Thymus (tissue), 11 donors: ENCODE results near the gene MEI1. TPM values are rescaled to one million over a fixed set of nuclear protein-coding genes. Genes with fewer than 3 reads are reported as not detected.

ENCODE experiments used
- DNase-seq, 9 donors: peaks; one replicate each; pipeline ENCODE4 v3.0.0-alpha.2; 2013; ENCODE audit warnings: low spot score in 9 of 9, low read depth in 6 of 9, missing footprints in 1 of 9
- H3K27ac ChIP-seq, 2 donors: one replicate each; pipeline ENCODE4 v1.5.1; 2013; ENCODE audit warnings: control low read depth in 1 of 2, low read depth in 1 of 2, low read length in 1 of 2, mild to moderate bottlenecking in 1 of 2, moderate library complexity in 1 of 2
- H3K27me3 ChIP-seq, 2 donors: one replicate each; pipeline ENCODE4 v1.5.1; 2013; ENCODE audit warnings: low read length in 1 of 2; ENCODE audit not compliant: control insufficient read depth in 2 of 2, insufficient read depth in 1 of 2
- H3K36me3 ChIP-seq, 2 donors: one replicate each; pipeline ENCODE4 v1.5.1; 2013; ENCODE audit warnings: low read length in 1 of 2, mild to moderate bottlenecking in 1 of 2, moderate library complexity in 1 of 2; ENCODE audit not compliant: control insufficient read depth in 2 of 2, insufficient read depth in 2 of 2
- H3K4me1 ChIP-seq, 2 donors: one replicate each; pipeline ENCODE4 v1.5.1; 2013; ENCODE audit warnings: low read length in 2 of 2; ENCODE audit not compliant: control insufficient read depth in 2 of 2, insufficient read depth in 2 of 2
- H3K4me3 ChIP-seq, 2 donors: one replicate each; pipeline ENCODE4 v1.5.1; 2013; ENCODE audit warnings: low read length in 2 of 2, control low read depth in 1 of 2, mild to moderate bottlenecking in 1 of 2
- H3K9me3 ChIP-seq, 2 donors: one replicate each; pipeline ENCODE4 v1.5.1; 2013; ENCODE audit warnings: low read length in 1 of 2, mild to moderate bottlenecking in 1 of 2; ENCODE audit not compliant: control insufficient read depth in 2 of 2, insufficient read depth in 1 of 2
- WGBS: extraction: QIAGEN DNeasy Blood & Tissue Kit; methylation state at CpG from one replicate; pipeline ENCODE4 v1.1.7; 2013; 5-methylcytosine and 5-hydroxymethylcytosine counted together
- polyA plus RNA-seq: library from polyadenylated mRNA; stranded (reverse); fragments of 200-250 nt; gene quantifications from one replicate; pipeline ENCODE4 v1.2.3, GENCODE V29; 2013
- total RNA-seq: library from RNA; stranded (reverse); fragments of 120-200 nt; gene quantifications from one replicate; pipeline ENCODE4 v1.2.4, GENCODE V29; 2013
- donor health status: healthy.

The MEI1 gene
- total and polyA plus RNA-seq, 2 donors, result 9.2 to 14.7 TPM

DNA sequence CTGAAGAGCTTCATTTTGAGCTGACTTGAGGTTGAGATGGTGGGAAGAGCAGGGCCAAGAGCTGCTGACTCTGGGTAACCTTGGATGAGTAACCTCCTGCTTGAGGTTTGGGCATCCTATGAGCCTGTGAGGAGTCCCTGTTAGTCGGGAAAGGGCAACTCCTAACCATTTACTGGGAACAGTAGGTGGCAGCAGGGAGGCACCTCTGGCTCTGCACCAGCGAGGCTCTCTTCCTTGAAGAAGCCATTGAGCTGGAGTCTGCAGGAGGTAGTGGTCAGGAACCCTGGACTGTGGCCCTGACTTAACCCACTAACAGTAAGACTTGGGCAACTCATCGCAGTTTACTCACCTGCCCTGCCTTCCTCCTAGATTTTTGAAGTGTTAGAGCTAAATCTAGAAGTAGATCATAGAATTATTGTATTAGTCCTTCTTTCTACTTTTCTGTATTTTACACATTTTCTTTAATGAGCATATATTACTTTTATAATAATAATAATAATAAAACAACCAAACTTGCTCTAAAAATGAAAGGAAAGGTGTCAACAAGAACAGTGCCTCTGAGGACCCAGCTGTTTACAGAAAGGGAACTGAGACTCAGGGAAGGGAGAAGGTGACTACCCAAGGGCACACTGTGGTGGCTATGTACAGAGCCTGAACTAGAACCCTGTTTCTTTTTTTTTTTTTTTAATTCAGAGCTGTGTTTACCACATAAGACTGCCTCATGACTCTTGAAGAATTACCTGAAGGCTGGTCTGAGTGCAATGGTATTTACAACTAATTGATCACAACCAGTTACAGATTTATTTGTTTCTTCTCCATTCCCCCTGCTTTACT, 47.5 kb downstream of the MEI1 start:
- WGBS, result 4% methylated on average over 3 of the region's 3 CpGs

DNA sequence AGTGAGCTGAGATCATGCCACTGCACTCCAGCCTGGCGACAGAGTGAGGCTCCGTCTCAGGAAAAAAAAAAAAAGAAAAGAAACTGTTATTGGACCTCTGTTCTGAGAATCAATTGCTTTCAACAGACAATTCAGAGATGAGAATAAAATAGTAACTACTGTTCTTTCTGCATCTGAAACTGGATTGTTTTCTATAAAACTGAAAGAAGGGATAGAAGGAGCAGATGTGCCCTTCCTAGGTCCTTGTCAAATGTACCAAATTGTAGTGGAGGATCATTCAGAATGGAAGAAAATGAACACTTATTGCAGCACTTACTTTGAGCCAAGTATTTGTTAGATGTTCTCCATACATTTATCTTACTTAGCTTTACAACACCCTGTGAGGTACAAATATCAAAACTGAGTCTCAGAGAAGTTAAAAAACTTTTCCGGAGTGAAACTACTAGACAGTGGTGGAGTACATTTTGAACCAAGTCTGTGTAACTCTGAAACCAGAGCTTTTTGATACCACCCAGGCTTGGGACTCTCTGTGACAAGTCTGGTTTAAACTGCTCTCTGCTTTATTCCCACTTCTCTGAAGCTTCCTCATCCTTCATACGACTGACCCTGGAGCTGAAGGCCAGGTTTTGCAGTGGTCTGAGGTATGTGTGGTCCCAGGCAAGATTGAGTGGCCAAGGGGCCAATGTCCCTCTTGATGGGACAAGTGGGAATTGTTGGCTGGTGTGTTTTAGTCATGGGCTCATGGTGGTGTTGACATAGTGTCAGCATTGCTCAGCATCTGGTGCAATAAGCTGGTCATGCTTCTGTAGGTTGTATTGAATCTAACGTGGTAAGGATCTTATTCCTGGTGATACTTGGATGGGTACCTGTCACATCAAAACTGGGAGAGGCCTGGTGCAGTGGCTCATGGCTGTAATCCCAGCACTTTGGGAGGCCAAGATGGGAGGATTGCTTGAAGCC, 53.0 kb downstream of the MEI1 start:
- H3K36me3 ChIP-seq, result no peaks in the 10 kb centered on the region
- 96% methylated on average over 5 of the region's 5 CpGs for WGBS
- no peaks in the 10 kb centered on the region for H3K9me3 ChIP-seq
- no peaks in the 10 kb centered on the region for H3K4me1 ChIP-seq
- H3K27me3 ChIP-seq, result peaks cover 0 to 4% of the 10 kb centered on the region in 2 donors
- DNase-seq, result no peak
- H3K27ac ChIP-seq, result no peak overlapping the region
- no peak overlapping the region for H3K4me3 ChIP-seq

More for the DNA sequence above, 47.5 kb downstream of the MEI1 start:
- DNase-seq, result peak in 8 of 9 donors; percentile 13 to 62 (median 36)
- Histone ChIP-seq H3K27ac (no peak overlapping the region), H3K4me1 (no peaks in the 10 kb centered on the region), H3K27me3 (peaks cover 0 to 11% of the 10 kb centered on the region in 2 donors), H3K9me3 (no peaks in the 10 kb centered on the region), H3K4me3 (no peak overlapping the region), H3K36me3 (no peaks in the 10 kb centered on the region)

DNA sequence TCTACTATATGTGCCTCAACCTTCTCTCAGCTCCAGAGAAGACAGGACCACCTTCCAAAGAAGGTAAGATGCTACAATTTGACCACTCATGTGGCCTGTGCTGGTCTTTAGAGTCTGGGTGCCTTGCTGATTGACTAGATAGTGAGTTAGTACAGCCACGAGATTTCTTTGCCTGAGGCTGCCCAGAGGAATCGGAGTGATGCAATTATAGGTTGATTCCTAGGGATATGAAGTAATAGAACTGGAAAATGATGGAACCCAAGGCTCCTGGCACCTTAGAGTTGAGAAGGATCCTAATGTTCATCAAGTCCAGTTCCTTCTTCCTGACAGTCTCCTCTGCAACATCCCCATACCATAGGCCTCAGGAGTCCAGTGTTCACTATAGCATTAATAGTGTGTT, 54.7 kb downstream of the MEI1 start:
- Histone ChIP-seq H3K4me3 (no peak overlapping the region), H3K27ac (no peak overlapping the region), H3K27me3 (peaks cover 0 to 4% of the 10 kb centered on the region in 2 donors), H3K4me1 (no peaks in the 10 kb centered on the region), H3K36me3 (no peaks in the 10 kb centered on the region), H3K9me3 (no peaks in the 10 kb centered on the region)
- 49% methylated on average over 2 of the region's 2 CpGs for WGBS
- DNase-seq, result no peak

DNA sequence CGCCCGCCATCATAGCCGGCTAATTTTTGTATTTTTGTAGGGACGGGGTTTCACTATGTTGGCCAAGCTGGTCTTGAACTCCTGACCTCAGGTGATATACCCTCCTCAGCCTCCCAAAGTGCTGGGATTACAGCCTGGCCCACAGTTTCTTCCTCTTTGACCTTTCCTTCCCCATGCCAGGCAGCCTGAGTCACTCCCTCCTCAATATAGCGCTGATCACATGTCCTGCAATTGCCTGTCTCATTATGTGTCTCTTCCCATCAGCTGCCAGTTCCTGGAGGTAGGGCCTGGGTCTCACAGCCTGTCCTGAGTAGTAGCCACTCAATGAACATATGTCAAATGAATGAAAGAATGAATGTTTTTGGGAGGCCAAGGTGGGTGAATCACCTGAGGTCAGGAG, 58.2 kb downstream of the MEI1 start:
- H3K27ac ChIP-seq, result no peak overlapping the region
- no peaks in the 10 kb centered on the region for H3K4me1 ChIP-seq
- DNase-seq, result no peak
- H3K4me3 ChIP-seq, result no peak overlapping the region
- H3K9me3 ChIP-seq, result no peaks in the 10 kb centered on the region
- H3K36me3 ChIP-seq, result no peaks in the 10 kb centered on the region
- 98% methylated on average over 5 of the region's 5 CpGs for WGBS
- no peaks in the 10 kb centered on the region for H3K27me3 ChIP-seq

DNA sequence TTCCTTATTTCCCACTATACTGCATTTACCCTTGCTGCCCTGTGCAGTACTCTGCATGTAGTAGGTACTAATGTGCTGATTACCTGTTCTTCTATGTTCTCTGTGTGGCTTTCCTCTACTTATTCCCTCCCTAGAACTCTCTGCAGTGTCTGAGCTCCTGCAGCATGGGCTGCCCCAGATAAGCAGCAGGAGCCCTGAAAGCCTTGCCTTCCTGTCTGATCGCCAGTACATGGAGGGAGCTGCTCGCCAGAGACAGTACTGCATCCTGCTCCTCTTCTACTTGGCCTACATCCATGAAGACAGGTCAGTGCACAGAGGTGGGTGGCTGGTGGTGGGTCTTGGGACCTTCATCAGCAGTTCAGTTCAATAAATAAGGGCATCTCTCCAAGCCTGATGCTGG, 58.9 kb downstream of the MEI1 start:
- no peak overlapping the region for H3K27ac ChIP-seq
- no peaks in the 10 kb centered on the region for H3K4me1 ChIP-seq
- no peaks in the 10 kb centered on the region for H3K9me3 ChIP-seq
- 89% methylated on average over 2 of the region's 2 CpGs for WGBS
- H3K36me3 ChIP-seq, result no peaks in the 10 kb centered on the region
- H3K27me3 ChIP-seq, result no peaks in the 10 kb centered on the region
- no peak overlapping the region for H3K4me3 ChIP-seq
- DNase-seq, result no peak

DNA sequence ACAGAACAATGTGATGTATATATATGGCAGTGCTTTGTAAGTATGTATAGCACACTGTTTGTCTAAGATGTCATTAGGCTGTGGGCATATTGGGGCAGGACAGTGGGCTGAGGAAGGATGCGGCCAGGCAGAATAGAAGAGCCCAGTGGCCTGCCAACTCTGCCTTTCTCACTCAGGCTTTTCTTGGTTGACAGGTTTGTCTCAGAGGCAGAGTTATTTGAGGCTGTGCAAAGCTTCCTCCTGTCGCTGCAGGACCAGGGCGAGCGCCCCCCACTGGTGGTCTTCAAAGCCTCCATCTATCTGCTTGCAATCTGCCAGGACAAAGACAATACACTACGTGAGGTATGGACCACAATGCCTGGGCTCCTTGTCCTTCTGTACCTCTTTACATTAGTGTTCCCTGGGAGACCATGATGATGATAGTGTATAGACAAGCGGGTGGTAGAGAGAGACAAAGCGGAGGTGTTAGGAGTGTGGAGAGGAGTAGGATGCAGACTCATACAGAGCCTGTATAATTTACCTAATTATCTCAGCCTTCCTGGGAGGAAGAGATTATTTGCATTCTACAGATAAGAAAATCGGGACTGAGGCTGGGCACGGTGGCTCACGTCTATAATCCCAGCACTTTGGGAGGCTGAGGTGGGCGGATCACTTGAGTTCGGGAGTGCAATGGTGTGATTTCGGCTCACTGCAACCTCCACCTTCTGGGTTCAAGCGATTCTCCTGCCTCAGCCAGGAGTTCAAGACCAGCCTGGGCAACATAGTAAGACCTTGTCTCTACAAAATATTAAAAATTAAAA, 63.9 kb downstream of the MEI1 start:
- Histone ChIP-seq H3K36me3 (no peaks in the 10 kb centered on the region), H3K4me3 (no peak overlapping the region), H3K9me3 (no peaks in the 10 kb centered on the region), H3K27ac (no peak overlapping the region), H3K4me1 (no peaks in the 10 kb centered on the region), H3K27me3 (no peaks in the 10 kb centered on the region)
- 87% methylated on average over 14 of the region's 14 CpGs for WGBS
- peak in 3 of 9 donors; percentile 8 to 36 (median 30) for DNase-seq

DNA sequence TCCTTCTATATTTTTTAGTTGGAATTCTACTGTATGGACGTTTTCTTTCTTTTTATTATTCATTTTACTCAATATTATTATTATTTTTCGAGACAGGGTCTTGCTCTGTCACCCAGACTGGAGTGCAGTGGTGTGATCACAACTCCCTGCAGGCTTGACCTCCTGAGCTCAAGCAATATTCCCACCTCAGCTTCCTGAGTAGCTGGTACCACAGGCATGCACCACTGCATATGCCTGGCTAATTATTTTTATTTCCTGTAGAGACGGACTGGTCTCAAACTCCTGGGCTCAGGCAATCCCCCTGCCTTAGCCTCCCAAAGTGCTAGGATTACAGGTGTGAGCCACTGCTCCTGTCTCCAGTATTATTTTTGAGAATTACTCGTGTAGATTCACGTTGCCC, 67.2 kb downstream of the MEI1 start:
- Histone ChIP-seq H3K4me3 (no peak overlapping the region), H3K27ac (no peak overlapping the region), H3K9me3 (no peaks in the 10 kb centered on the region), H3K27me3 (no peaks in the 10 kb centered on the region), H3K36me3 (no peaks in the 10 kb centered on the region), H3K4me1 (no peaks in the 10 kb centered on the region)
- 87% methylated on average over 5 of the region's 5 CpGs for WGBS
- no peak for DNase-seq

DNA sequence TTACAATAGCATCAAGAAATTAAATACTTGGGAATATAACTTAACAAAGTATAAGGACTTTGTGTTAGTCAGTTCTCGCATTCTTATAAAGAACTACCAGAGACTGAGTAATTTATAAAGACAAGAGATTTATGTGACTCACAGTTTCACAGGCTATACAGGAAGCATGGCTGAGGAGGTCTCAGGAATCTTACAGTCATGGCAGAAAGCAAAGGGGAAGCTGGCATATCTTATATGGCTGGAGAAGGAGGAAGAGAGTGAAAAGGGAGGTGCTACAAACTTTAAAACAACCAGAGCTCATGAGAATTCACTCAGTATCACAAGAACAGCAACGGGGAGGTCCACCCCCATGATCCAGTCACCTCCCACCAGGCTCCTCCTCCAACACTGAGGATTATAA, 69.1 kb downstream of the MEI1 start:
- Histone ChIP-seq H3K27me3 (no peaks in the 10 kb centered on the region), H3K36me3 (no peaks in the 10 kb centered on the region), H3K9me3 (no peaks in the 10 kb centered on the region), H3K4me3 (no peak overlapping the region), H3K27ac (no peak overlapping the region), H3K4me1 (no peaks in the 10 kb centered on the region)
- WGBS, result 42% methylated on average over 2 of the region's 2 CpGs
- no peak for DNase-seq
